ENCODE results near the gene CNIH1.
"Not testable (repeated sequence)": the region's sequence is repeated elsewhere in the genome, so short reads cannot be mapped to it uniquely, and the experiment has no call there.

Gene CNIH1

DNA sequence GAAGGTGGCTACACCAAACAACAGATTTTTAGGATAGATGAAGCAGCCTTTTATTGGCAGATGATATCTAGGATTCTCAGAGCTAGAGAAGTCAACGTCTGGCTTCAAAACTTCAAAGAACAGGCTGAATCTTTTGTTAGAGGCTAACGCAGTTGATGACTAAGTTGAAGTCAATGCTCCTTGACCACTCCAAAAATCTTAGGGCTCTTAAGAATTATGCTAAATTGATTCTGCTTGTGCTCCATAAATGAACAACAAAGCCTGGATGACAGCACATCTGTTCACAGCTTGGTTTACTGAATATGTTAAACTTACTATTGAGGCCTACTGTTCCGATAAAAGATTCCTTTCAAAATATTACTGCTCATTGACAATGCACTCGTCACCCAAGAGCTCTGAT lies 57.3 kb downstream of the CNIH1 start:
- Histone ChIP-seq H3K27me3 (ENCODE audit: control insufficient read depth, low read length) (peaks cover 12% of the 10 kb centered on the region; the same call in 1 of the 2 replicates), H3K9me3 (ENCODE audit: control insufficient read depth, insufficient read depth, low read length) (no peaks in the 10 kb centered on the region), H3K36me3 (ENCODE audit: control insufficient read depth, low read length) (no peaks in the 10 kb centered on the region), H3K4me3 (ENCODE audit: low read length) (no peak overlapping the region), H3K4me1 (ENCODE audit: control insufficient read depth, low read length) (peaks cover 10% of the 10 kb centered on the region), H3K79me2 (ENCODE audit: control insufficient read depth, low read length) (no peaks in the 10 kb centered on the region), H3K9me2 (replicated peaks; ENCODE audit: control insufficient read depth, low read length) (no peaks in the 10 kb centered on the region), H3K27ac (ENCODE audit: low read depth, low read length) (no peak overlapping the region), H3K4me2 (ENCODE audit: low read length) (no peak overlapping the region), H3F3A (ENCODE audit: control insufficient read depth, insufficient read depth) (no peaks in the 10 kb centered on the region), H4K20me1 (ENCODE audit: control insufficient read depth, insufficient read depth, low read depth, low read length) (no peaks in the 10 kb centered on the region)
- TF ChIP-seq, protein P1, sequence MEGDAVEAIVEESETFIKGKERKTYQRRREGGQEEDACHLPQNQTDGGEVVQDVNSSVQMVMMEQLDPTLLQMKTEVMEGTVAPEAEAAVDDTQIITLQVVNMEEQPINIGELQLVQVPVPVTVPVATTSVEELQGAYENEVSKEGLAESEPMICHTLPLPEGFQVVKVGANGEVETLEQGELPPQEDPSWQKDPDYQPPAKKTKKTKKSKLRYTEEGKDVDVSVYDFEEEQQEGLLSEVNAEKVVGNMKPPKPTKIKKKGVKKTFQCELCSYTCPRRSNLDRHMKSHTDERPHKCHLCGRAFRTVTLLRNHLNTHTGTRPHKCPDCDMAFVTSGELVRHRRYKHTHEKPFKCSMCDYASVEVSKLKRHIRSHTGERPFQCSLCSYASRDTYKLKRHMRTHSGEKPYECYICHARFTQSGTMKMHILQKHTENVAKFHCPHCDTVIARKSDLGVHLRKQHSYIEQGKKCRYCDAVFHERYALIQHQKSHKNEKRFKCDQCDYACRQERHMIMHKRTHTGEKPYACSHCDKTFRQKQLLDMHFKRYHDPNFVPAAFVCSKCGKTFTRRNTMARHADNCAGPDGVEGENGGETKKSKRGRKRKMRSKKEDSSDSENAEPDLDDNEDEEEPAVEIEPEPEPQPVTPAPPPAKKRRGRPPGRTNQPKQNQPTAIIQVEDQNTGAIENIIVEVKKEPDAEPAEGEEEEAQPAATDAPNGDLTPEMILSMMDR (IDR thresholded peaks at IDR 0.05; ENCODE audit: low read depth, low read length, poor library complexity, severe bottlenecking): no peak
- TF ChIP-seq EZH2phosphoT487 (IDR thresholded peaks at IDR 0.05; ENCODE audit: borderline replicate concordance, low read length): no peak

DNA sequence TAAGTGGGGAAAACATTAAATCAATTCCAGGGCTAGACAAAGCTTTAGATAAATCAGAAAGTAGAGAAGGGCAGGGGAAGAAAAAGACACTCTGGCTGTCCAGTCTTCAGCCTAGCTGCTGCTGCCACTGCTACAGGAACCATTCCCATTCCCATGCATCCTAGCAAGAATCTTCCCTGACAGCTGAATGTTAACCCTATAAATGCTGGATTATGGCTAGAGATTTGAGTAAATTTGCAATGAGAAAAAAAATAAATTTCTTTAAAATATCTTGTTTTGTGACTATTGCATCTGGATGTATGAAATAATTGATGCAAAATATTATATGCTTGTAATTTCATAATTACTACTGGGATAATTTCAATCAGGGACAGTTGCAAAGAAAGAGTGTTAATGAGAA lies 59.4 kb downstream of the CNIH1 start:
- H3K79me2 ChIP-seq (ENCODE audit: control insufficient read depth, low read length): no peaks in the 10 kb centered on the region

DNA sequence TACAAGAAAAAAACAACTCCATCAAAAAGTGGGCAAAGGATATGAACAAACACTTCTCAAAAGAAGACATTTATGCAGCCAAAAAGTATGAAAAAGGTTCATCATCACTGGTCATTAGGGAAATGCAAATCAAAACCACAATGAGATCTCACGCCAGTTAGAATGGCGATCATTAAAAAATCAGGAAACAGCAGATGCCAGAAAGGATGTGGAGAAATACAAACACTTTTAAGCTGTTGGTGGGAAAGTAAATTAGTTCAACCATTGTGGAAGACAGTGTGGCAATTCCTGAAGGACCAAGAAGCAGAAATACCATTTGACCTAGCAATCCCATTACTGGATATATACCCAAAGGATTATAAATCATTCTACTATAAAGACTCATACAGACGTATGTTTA lies 60.6 kb downstream of the CNIH1 start:
- H3K27me3 ChIP-seq (ENCODE audit: control insufficient read depth, low read length); H4K20me1 ChIP-seq (ENCODE audit: control insufficient read depth, insufficient read depth, low read depth, low read length); H3K4me2 ChIP-seq (ENCODE audit: low read length); H3K9me3 ChIP-seq (ENCODE audit: control insufficient read depth, insufficient read depth, low read length); H3K36me3 ChIP-seq (ENCODE audit: control insufficient read depth, low read length); H3K27ac ChIP-seq (ENCODE audit: low read depth, low read length); H3K4me3 ChIP-seq (ENCODE audit: low read length); H3F3A ChIP-seq (ENCODE audit: control insufficient read depth, insufficient read depth); H3K79me2 ChIP-seq (ENCODE audit: control insufficient read depth, low read length); H3K9me2 ChIP-seq (replicated peaks; ENCODE audit: control insufficient read depth, low read length): not testable (repeated sequence)
- peaks cover 30% of the 10 kb centered on the region for H3K4me1 ChIP-seq (ENCODE audit: control insufficient read depth, low read length)

More for the DNA sequence above, 59.4 kb downstream of the CNIH1 start:
- no peaks in the 10 kb centered on the region for H3K9me2 ChIP-seq (replicated peaks; ENCODE audit: control insufficient read depth, low read length)
- H4K20me1 ChIP-seq (ENCODE audit: control insufficient read depth, insufficient read depth, low read depth, low read length): no peaks in the 10 kb centered on the region
- no peak overlapping the region for H3K4me2 ChIP-seq (ENCODE audit: low read length)
- H3K4me3 ChIP-seq (ENCODE audit: low read length): no peak overlapping the region
- H3K9me3 ChIP-seq (ENCODE audit: control insufficient read depth, insufficient read depth, low read length): no peaks in the 10 kb centered on the region
- TF ChIP-seq, protein P1 (IDR thresholded peaks at IDR 0.05; ENCODE audit: low read depth, low read length, poor library complexity, severe bottlenecking): no peak
- no peak for TF ChIP-seq EZH2phosphoT487 (IDR thresholded peaks at IDR 0.05; ENCODE audit: borderline replicate concordance, low read length)
- H3F3A ChIP-seq (ENCODE audit: control insufficient read depth, insufficient read depth): no peaks in the 10 kb centered on the region
- no peaks in the 10 kb centered on the region for H3K36me3 ChIP-seq (ENCODE audit: control insufficient read depth, low read length)
- peaks cover 30% of the 10 kb centered on the region for H3K4me1 ChIP-seq (ENCODE audit: control insufficient read depth, low read length)
- H3K27me3 ChIP-seq (ENCODE audit: control insufficient read depth, low read length): 0 out of 2 replicates have a peak, but pooled peaks cover 3% of the 10 kb centered on the region
- H3K27ac ChIP-seq (ENCODE audit: low read depth, low read length): no peak overlapping the region

DNA sequence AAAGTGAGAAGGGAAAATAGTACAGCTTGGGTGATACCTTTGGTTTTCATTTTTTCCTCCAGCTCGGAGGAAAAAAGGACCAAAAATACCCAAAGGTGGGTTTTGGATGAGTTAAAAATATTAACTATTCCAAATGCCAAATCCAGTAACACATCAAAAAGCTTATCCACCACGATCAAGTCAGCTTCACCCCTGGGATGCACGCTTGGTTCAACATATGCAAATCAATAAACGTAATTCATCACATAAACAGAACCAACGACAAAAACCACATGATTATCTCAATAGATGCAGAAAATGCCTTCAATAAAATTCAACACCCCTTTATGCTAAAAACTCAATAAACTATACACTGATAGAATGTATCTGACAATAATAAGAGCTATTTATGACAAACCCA lies 62.3 kb downstream of the CNIH1 start:
- H3K4me2 ChIP-seq (ENCODE audit: low read length): peak overlapping the region; percentile 59

More for the DNA sequence above, 62.3 kb downstream of the CNIH1 start:
- H3K27me3 ChIP-seq (ENCODE audit: control insufficient read depth, low read length); H3K36me3 ChIP-seq (ENCODE audit: control insufficient read depth, low read length); H3K79me2 ChIP-seq (ENCODE audit: control insufficient read depth, low read length); H3K27ac ChIP-seq (ENCODE audit: low read depth, low read length); H3K9me3 ChIP-seq (ENCODE audit: control insufficient read depth, insufficient read depth, low read length); H3K9me2 ChIP-seq (replicated peaks; ENCODE audit: control insufficient read depth, low read length); H3F3A ChIP-seq (ENCODE audit: control insufficient read depth, insufficient read depth); H4K20me1 ChIP-seq (ENCODE audit: control insufficient read depth, insufficient read depth, low read depth, low read length): not testable (repeated sequence)
- Histone ChIP-seq H3K4me1 (ENCODE audit: control insufficient read depth, low read length) (peaks cover 30% of the 10 kb centered on the region), H3K4me3 (ENCODE audit: low read length) (peak overlapping the region; percentile 43)

Data from DOHH2 (cell line).